Measurements from ENCODE around the gene MIEF1. TPM values are rescaled to one million over a fixed set of nuclear protein-coding genes. Genes with fewer than 3 reads are reported as not detected.

Gene MIEF1
- total and polyA plus RNA-seq, 8 donors = 5.1 to 47.3 (median 16.2) TPM

DNA sequence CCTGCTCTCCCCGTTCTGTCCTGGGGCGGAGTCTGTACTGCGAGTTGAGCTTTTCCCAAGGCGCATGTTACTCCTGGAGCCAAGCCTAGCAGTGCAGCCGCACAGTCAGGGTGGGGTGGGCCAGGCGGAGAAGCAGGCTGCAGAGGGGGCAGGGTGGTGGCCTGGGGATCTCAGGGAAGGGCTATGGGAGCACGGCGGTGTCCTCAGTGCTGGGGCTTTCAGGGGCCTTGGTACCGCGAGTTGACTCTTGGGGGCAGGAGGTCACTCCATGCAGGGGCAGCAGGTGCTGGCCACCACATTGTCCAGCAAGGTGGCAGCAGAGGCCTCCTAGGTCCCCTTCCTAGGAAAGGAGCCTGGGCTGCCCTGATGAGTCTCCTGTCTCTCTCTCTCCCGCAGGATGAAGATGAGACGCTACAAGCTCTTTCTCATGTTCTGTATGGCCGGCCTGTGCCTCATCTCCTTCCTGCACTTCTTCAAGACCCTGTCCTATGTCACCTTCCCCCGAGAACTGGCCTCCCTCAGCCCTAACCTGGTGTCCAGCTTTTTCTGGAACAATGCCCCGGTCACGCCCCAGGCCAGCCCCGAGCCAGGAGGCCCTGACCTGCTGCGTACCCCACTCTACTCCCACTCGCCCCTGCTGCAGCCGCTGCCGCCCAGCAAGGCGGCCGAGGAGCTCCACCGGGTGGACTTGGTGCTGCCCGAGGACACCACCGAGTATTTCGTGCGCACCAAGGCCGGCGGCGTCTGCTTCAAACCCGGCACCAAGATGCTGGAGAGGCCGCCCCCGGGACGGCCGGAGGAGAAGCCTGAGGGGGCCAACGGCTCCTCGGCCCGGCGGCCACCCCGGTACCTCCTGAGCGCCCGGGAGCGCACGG lies 14.9 kb upstream of the MIEF1 start:
- intact Hi-C loops (cut with DNase I; ENCODE audit: low total_unique reads) = no loop called here
- TF ChIP-seq EP300 (IDR thresholded peaks at IDR 0.05) = no peak
- TF ChIP-seq POLR2AphosphoS5 (IDR thresholded peaks at IDR 0.05) = no peak
- no peak for TF ChIP-seq POLR2A (IDR thresholded peaks at IDR 0.05)
- TF ChIP-seq, protein P1, sequence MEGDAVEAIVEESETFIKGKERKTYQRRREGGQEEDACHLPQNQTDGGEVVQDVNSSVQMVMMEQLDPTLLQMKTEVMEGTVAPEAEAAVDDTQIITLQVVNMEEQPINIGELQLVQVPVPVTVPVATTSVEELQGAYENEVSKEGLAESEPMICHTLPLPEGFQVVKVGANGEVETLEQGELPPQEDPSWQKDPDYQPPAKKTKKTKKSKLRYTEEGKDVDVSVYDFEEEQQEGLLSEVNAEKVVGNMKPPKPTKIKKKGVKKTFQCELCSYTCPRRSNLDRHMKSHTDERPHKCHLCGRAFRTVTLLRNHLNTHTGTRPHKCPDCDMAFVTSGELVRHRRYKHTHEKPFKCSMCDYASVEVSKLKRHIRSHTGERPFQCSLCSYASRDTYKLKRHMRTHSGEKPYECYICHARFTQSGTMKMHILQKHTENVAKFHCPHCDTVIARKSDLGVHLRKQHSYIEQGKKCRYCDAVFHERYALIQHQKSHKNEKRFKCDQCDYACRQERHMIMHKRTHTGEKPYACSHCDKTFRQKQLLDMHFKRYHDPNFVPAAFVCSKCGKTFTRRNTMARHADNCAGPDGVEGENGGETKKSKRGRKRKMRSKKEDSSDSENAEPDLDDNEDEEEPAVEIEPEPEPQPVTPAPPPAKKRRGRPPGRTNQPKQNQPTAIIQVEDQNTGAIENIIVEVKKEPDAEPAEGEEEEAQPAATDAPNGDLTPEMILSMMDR (IDR thresholded peaks at IDR 0.05) = no peak
- WGBS, 5 donors = 67 to 84% (median 80%) methylated on average over 19 to 45 of the region's 45 CpGs
- Histone ChIP-seq H3K4me3 (no peak overlapping the region), H3K27me3 (no peaks in the 10 kb centered on the region), H3K9me3 (no peaks in the 10 kb centered on the region), H3K4me1 (peaks cover 0 to 17% (median 7%) of the 10 kb centered on the region in 4 donors), H3K27ac (no peak overlapping the region), H3K36me3 (peaks cover 0 to 32% (median 13%) of the 10 kb centered on the region in 4 donors)
- peak in 1 of 2 donors; percentile 48 for DNase-seq

DNA sequence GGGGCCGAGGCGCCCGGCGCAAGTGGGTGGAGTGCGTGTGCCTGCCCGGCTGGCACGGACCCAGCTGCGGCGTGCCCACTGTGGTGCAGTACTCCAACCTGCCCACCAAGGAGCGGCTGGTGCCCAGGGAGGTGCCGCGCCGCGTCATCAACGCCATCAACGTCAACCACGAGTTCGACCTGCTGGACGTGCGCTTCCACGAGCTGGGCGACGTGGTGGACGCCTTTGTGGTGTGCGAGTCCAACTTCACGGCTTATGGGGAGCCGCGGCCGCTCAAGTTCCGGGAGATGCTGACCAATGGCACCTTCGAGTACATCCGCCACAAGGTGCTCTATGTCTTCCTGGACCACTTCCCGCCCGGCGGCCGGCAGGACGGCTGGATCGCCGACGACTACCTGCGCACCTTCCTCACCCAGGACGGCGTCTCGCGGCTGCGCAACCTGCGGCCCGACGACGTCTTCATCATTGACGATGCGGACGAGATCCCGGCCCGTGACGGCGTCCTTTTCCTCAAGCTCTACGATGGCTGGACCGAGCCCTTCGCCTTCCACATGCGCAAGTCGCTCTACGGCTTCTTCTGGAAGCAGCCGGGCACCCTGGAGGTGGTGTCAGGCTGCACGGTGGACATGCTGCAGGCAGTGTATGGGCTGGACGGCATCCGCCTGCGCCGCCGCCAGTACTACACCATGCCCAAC lies 14.1 kb upstream of the MIEF1 start:
- 95 to 97% (median 96%) methylated on average over 58 to 70 of the region's 70 CpGs for WGBS, 5 donors
- intact Hi-C loops (cut with DNase I; ENCODE audit: low total_unique reads) = no loop called here

DNA sequence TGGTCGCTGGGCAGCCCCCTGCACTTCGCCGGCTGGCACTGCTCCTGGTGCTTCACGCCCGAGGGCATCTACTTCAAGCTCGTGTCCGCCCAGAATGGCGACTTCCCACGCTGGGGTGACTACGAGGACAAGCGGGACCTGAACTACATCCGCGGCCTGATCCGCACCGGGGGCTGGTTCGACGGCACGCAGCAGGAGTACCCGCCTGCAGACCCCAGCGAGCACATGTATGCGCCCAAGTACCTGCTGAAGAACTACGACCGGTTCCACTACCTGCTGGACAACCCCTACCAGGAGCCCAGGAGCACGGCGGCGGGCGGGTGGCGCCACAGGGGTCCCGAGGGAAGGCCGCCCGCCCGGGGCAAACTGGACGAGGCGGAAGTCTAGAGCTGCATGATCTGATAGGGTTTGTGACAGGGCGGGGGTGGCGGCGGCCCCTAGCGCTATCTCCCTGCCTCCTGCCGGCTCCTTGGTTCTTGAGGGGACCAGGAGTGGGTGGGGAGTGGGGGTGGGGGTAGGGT lies 13.5 kb upstream of the MIEF1 start:
- 90 to 94% (median 93%) methylated on average over 2 to 39 of the region's 39 CpGs for WGBS, 5 donors
- Histone ChIP-seq H3K27me3 (no peaks in the 10 kb centered on the region), H3K4me3 (no peak overlapping the region), H3K9me3 (no peaks in the 10 kb centered on the region), H3K36me3 (peaks cover 0 to 32% (median 13%) of the 10 kb centered on the region in 4 donors), H3K27ac (no peak overlapping the region), H3K4me1 (peaks cover 0 to 17% (median 7%) of the 10 kb centered on the region in 4 donors)
- intact Hi-C loops (cut with DNase I; ENCODE audit: low total_unique reads) = no loop called here
- TF ChIP-seq POLR2AphosphoS5 (IDR thresholded peaks at IDR 0.05) = no peak
- no peak for DNase-seq

More for the DNA sequence above, 14.1 kb upstream of the MIEF1 start:
- H3K9me3 ChIP-seq = no peaks in the 10 kb centered on the region
- H3K27ac ChIP-seq = no peak overlapping the region
- H3K4me1 ChIP-seq = peaks cover 0 to 17% (median 7%) of the 10 kb centered on the region in 4 donors
- H3K36me3 ChIP-seq = peaks cover 0 to 32% (median 13%) of the 10 kb centered on the region in 4 donors
- no peak for DNase-seq
- TF ChIP-seq EP300 (IDR thresholded peaks at IDR 0.05) (no peak), POLR2A (IDR thresholded peaks at IDR 0.05) (no peak), POLR2AphosphoS5 (IDR thresholded peaks at IDR 0.05) (no peak)
- TF ChIP-seq, protein P1 (IDR thresholded peaks at IDR 0.05) = no peak
- H3K4me3 ChIP-seq = no peak overlapping the region
- no peaks in the 10 kb centered on the region for H3K27me3 ChIP-seq

DNA sequence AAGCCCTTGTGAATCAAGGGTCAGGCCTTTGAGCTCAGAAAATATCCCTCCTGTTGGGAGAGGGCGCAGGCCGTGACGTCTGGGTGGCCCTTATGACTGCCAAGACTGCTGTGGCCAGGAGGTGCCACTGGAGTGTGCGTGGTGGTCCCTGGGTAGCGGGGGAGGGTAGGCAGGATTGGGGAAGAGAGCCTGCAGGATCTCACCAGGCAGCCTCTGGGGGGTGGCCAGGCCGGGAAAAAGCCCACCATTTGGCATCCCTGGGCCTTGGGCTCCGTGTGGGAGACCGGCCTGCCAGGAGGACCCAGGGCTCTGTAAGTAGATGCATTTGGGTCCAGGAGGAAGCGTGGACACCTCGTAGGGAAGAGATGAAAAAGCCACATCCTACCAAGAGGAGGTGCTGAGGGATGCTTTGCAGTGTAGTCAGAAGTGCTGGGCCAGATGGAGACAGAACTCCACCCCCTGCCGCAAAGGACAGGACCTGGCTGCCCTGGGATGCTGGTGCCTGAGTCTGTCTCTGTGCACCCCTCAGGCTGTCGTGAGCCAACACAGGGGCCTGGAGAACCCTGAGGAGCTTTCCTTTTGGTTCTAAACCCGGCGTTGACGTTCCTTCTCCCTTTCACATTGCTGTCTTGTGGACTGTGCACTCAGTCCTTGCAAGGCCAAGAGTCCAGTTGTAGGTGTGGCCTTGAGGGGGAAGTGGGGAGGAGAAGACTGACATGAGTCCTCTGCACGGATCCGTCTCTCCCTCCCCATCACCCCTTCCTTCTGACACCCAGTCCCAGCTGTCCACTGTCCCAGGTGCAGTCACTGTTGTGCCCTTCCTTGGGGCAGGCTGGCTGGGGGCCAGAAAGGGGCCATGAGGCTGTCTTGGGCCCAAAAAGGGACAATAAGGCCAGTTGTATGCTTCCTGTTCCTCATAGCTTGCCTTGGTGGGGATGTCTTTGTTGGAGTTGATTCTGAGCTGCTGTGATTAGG lies 12.7 kb upstream of the MIEF1 start:
- H3K27ac ChIP-seq = no peak overlapping the region
- DNase-seq = no peak
- H3K9me3 ChIP-seq = no peaks in the 10 kb centered on the region
- WGBS, 5 donors = 77 to 83% (median 81%) methylated on average over 16 to 17 of the region's 17 CpGs
- TF ChIP-seq, protein P1 (IDR thresholded peaks at IDR 0.05) = no peak
- TF ChIP-seq POLR2A (IDR thresholded peaks at IDR 0.05) (no peak), POLR2AphosphoS5 (IDR thresholded peaks at IDR 0.05) (no peak), EP300 (IDR thresholded peaks at IDR 0.05) (no peak)
- H3K4me1 ChIP-seq = peaks cover 0 to 21% (median 9%) of the 10 kb centered on the region in 4 donors
- intact Hi-C loops (cut with DNase I; ENCODE audit: low total_unique reads) = no loop called here
- H3K36me3 ChIP-seq = peaks cover 0 to 32% (median 13%) of the 10 kb centered on the region in 4 donors
- H3K4me3 ChIP-seq = no peak overlapping the region
- no peaks in the 10 kb centered on the region for H3K27me3 ChIP-seq

Data from stomach (tissue), 9 donors.